Measurements from ENCODE around the gene MYH14. TPM values are rescaled to one million over a fixed set of nuclear protein-coding genes. Genes with fewer than 3 reads are reported as not detected.
A peak's percentile ranks its signal among the peaks of the same experiment; 100 is the strongest.

The MYH14 gene
- polyA plus RNA-seq, 1 donor (not counting 4 experiments of a cell fraction or from before 2014, with no cell fraction given): 0.20 TPM

DNA sequence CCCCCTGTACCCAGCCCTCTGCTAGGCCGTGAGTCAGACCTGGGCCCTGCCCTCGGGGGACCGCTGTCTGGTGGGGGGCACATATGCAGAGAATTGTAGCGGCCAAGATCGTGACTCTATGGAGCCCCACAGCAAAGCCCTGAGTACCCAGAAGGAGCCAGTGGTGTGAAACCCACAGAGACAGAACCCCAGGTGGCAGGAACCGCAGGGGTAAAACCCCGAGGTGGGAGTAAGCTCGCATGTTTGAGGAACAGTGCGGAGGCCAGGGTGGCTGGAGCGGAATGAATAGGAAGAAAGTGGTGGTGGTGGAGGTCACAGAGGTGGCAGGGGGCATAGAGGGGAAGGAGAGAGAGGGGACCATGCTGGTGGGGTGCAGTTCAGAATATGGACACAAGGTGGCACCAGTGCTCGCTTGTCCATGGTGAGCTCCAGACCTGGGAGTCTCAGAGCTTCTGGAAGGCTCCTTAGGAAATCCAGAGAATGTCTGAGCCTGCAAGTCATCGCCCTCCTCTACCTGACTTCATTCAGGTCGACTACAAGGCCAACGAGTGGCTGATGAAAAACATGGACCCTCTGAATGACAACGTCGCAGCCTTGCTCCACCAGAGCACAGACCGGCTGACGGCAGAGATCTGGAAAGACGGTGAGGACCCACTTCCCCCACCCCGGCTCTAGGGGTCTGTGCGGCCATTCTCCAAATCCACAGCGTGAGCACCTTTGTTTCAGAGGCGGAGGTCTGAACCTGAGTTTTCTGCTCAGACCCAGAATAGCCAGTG is 48.9 kb downstream of the MYH14 start:
- dilution Hi-C loops (cut with MboI; ENCODE audit: extremely low pct_ligation_motif_present, low sequenced_read_pairs): no loop called here
- no peak overlapping the region for H3K27ac ChIP-seq (ENCODE audit: control insufficient read depth, insufficient read depth, low read length)
- H3K27me3 ChIP-seq (ENCODE audit: control insufficient read depth, extremely low read depth, insufficient read depth, low read length): no peaks in the 10 kb centered on the region
- H4K20me1 ChIP-seq (ENCODE audit: control insufficient read depth, extremely low read depth, insufficient read depth, low read length): no peaks in the 10 kb centered on the region
- peaks cover 14% of the 10 kb centered on the region for H3K9me3 ChIP-seq (ENCODE audit: control insufficient read depth, low read depth, low read length)
- H3K9ac ChIP-seq (ENCODE audit: control insufficient read depth, extremely low read depth, insufficient read depth, low read length): no peak overlapping the region
- no peak overlapping the region for H3K4me2 ChIP-seq (ENCODE audit: control insufficient read depth, extremely low read depth, insufficient read depth, low read depth, low read length)
- no peaks in the 10 kb centered on the region for H3K36me3 ChIP-seq (ENCODE audit: control insufficient read depth in 2 of 2, extremely low read depth in 1 of 2, insufficient read depth in 2 of 2, low read length in 2 of 2)
- DNase-seq (ENCODE audit: low read depth, low spot score) (no peak), FAIRE-seq (no peak)
- no peak overlapping the region for H3K4me3 ChIP-seq (ENCODE audit: control insufficient read depth in 2 of 3, extremely low read depth in 1 of 3, insufficient read depth in 2 of 3, low read depth in 1 of 3, low read length in 3 of 3)
- H3K79me2 ChIP-seq (ENCODE audit: control insufficient read depth, insufficient read depth, low read length): no peaks in the 10 kb centered on the region
- no peak overlapping the region for H2AFZ ChIP-seq (ENCODE audit: control insufficient read depth, low read length)
- TF ChIP-seq, protein P1, sequence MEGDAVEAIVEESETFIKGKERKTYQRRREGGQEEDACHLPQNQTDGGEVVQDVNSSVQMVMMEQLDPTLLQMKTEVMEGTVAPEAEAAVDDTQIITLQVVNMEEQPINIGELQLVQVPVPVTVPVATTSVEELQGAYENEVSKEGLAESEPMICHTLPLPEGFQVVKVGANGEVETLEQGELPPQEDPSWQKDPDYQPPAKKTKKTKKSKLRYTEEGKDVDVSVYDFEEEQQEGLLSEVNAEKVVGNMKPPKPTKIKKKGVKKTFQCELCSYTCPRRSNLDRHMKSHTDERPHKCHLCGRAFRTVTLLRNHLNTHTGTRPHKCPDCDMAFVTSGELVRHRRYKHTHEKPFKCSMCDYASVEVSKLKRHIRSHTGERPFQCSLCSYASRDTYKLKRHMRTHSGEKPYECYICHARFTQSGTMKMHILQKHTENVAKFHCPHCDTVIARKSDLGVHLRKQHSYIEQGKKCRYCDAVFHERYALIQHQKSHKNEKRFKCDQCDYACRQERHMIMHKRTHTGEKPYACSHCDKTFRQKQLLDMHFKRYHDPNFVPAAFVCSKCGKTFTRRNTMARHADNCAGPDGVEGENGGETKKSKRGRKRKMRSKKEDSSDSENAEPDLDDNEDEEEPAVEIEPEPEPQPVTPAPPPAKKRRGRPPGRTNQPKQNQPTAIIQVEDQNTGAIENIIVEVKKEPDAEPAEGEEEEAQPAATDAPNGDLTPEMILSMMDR (optimal IDR thresholded peaks at IDR 0.05 in 1 of 3, IDR thresholded peaks at IDR 0.05 in 1 of 3, conservative IDR thresholded peaks at IDR 0.05 in 1 of 3; ENCODE audit: extremely low read depth in 1 of 3, insufficient read depth in 2 of 3, low read length in 3 of 3): peak; percentile 45 to 64 (median 62)
- TF ChIP-seq EZH2 (IDR thresholded peaks at IDR 0.05; ENCODE audit: low read length): no peak
- H3K9me1 ChIP-seq (ENCODE audit: control insufficient read depth, extremely low read depth, insufficient read depth, low read length): no peaks in the 10 kb centered on the region
- H3K4me1 ChIP-seq (ENCODE audit: control insufficient read depth, extremely low read depth, insufficient read depth, low read length): no peaks in the 10 kb centered on the region

DNA sequence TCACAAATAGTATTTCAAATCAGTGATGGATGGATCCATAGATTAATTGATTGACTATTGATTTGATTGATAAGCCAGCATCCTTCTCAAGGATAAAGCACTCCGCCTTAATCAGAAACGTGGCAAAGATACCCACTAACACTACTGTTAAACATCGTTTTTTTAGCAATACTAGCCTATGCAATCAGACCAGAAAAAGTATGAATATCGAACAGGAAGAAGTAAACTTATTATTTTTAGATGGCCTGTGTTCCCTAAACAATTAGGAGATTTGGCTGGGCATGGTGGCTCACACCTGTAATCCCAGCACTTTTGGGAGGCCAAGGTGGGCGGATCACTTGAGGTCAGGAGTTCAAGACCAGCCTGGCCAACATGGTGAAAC is 49.5 kb downstream of the MYH14 start:
- H3K27ac ChIP-seq (ENCODE audit: control insufficient read depth, insufficient read depth, low read length): no peak overlapping the region
- H3K36me3 ChIP-seq (ENCODE audit: control insufficient read depth in 2 of 2, extremely low read depth in 1 of 2, insufficient read depth in 2 of 2, low read length in 2 of 2): no peaks in the 10 kb centered on the region
- no peaks in the 10 kb centered on the region for H3K9me1 ChIP-seq (ENCODE audit: control insufficient read depth, extremely low read depth, insufficient read depth, low read length)
- H4K20me1 ChIP-seq (ENCODE audit: control insufficient read depth, extremely low read depth, insufficient read depth, low read length): no peaks in the 10 kb centered on the region
- H2AFZ ChIP-seq (ENCODE audit: control insufficient read depth, low read length): no peak overlapping the region
- no peak overlapping the region for H3K4me2 ChIP-seq (ENCODE audit: control insufficient read depth, extremely low read depth, insufficient read depth, low read depth, low read length)
- H3K9me3 ChIP-seq (ENCODE audit: control insufficient read depth, low read depth, low read length): peaks cover 17% of the 10 kb centered on the region
- DNase-seq (ENCODE audit: low read depth, low spot score) (no peak), FAIRE-seq (no peak)
- H3K9ac ChIP-seq (ENCODE audit: control insufficient read depth, extremely low read depth, insufficient read depth, low read length): no peak overlapping the region
- dilution Hi-C loops (cut with MboI; ENCODE audit: extremely low pct_ligation_motif_present, low sequenced_read_pairs): no loop called here
- TF ChIP-seq, protein P1 (optimal IDR thresholded peaks at IDR 0.05 in 1 of 3, IDR thresholded peaks at IDR 0.05 in 1 of 3, conservative IDR thresholded peaks at IDR 0.05 in 1 of 3; ENCODE audit: extremely low read depth in 1 of 3, insufficient read depth in 2 of 3, low read length in 3 of 3): no peak
- no peak for TF ChIP-seq EZH2 (IDR thresholded peaks at IDR 0.05; ENCODE audit: low read length)
- H3K27me3 ChIP-seq (ENCODE audit: control insufficient read depth, extremely low read depth, insufficient read depth, low read length): no peaks in the 10 kb centered on the region
- no peaks in the 10 kb centered on the region for H3K79me2 ChIP-seq (ENCODE audit: control insufficient read depth, insufficient read depth, low read length)
- no peak overlapping the region for H3K4me3 ChIP-seq (ENCODE audit: control insufficient read depth in 2 of 3, extremely low read depth in 1 of 3, insufficient read depth in 2 of 3, low read depth in 1 of 3, low read length in 3 of 3)
- H3K4me1 ChIP-seq (ENCODE audit: control insufficient read depth, extremely low read depth, insufficient read depth, low read length): no peaks in the 10 kb centered on the region
